Heart left ventricle (tissue), 13 donors: Measurements from ENCODE around the gene SH3RF3.

Source experiments
- POLR2A ChIP-seq, 2 donors: fragments of 450-650 bp; IDR thresholded peaks; one replicate each; pipeline ENCODE4 v1.6.1; 2017; ENCODE audit warnings: antibody characterized with exemption in 2 of 2, mild to moderate bottlenecking in 2 of 2, moderate library complexity in 2 of 2
- TF ChIP-seq, protein P1 (sequence below), 12 donors: fragments of 200-600 bp; sonication (generic) in 4 of 12; IDR thresholded peaks; one replicate each; pipeline versions ENCODE4 v1.5.0 to v1.8.0; 2018 to 2022; ENCODE audit warnings: antibody characterized with exemption in 12 of 12, mild to moderate bottlenecking in 5 of 12
- donor health status: ischemic (EF 13 %, LVEDD 7.1; RV severe dilation, severe dysfunction).
- donor health status: DM: no; HTN: yes; CAD: no.
- donor health status: DM: no; HTN: no; CAD: no.
- donor health status: ischemic (EF 25% LVEDD 6.9; RV normal size, moderate dysfunction).
- donor health status: ischemic (EF 25% LVEDD 5.7; RV mildly dilated, moderate dysfunction).
- donor health status: ischemic (EF 35%, LVEDD 5.7; RV mildly dilated, moderate dysfunction).
- donor health status: nonischemic (EF 11% LVEDD 7.7; RV severe dilation, severe dysfunction).
- donor health status: DM: yes; HTN: yes; CAD: no.
- donor health status: PGD.
- donor health status: ischemic (EF 29% LVEDD 5.4; RV normal size, mild dysfunction).
- donor health status: nonischemic (EF 23%, LVEDD 6.1; RV moderate dilation, normal function).

- TF ChIP-seq, protein P1, sequence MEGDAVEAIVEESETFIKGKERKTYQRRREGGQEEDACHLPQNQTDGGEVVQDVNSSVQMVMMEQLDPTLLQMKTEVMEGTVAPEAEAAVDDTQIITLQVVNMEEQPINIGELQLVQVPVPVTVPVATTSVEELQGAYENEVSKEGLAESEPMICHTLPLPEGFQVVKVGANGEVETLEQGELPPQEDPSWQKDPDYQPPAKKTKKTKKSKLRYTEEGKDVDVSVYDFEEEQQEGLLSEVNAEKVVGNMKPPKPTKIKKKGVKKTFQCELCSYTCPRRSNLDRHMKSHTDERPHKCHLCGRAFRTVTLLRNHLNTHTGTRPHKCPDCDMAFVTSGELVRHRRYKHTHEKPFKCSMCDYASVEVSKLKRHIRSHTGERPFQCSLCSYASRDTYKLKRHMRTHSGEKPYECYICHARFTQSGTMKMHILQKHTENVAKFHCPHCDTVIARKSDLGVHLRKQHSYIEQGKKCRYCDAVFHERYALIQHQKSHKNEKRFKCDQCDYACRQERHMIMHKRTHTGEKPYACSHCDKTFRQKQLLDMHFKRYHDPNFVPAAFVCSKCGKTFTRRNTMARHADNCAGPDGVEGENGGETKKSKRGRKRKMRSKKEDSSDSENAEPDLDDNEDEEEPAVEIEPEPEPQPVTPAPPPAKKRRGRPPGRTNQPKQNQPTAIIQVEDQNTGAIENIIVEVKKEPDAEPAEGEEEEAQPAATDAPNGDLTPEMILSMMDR (IDR thresholded peaks at IDR 0.05), result no peak
- TF ChIP-seq POLR2A (IDR thresholded peaks at IDR 0.05), result no peak
These were observed 329.5 kb downstream of the SH3RF3 start for GRCh38 chr2:109458512-109458911.
